HG03558 (cell line): ENCODE measurements around the gene TSC22D4.
"Not testable (repeated sequence)": the region's sequence is repeated elsewhere in the genome, so short reads cannot be mapped to it uniquely, and the experiment has no call there.

Source experiments
- ATAC-seq: cut with Tn5 transposase; IDR thresholded peaks from one replicate; pipeline ENCODE4 v1.9.1; 2021; ENCODE audit warnings: moderate number of reproducible peaks; ENCODE audit not compliant: unreplicated experiment; ENCODE audit errors: extremely low read depth

The TSC22D4 gene

DNA sequence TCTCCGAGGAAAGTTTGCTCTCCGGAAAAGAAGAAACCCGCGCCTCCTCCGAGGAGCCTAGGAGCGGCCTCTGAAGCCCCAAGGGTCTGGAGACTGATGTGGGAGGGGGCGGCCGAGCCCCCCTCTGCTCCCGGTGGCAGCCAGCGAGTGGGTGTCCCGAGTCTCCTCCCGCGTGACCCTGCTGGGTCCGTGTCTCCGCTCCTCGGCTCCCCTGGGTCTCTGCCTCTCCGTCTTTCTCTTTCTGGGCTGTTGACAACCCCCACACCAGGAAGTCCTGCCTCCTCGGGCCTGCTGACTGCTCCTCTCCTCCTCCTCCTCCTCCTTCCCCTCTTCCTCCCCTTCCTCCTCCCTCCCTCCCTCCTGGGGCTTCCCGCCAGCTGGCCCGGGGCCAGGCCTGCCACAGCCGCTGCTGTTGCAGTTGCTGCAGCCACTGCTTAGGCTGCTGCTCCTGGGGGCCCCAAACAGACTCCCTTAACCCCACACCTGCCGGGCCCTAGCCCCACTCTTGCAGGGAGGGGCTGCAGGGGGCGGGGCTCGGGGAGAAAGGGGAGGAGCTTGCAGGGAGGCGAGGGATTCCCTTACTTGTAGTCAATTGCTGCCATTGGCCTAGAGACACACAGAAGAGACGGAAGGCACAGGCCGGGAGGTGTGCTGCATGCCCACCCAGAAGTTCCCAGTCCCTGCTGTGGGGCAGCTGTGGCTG lies at the start of gene TSC22D4:
Gene TSC22D4, minus strand, starts transcription at position 257 of the 703 bp plus-strand sequence. CDS start 1,176 bp downstream, outside the sequence.
- ATAC-seq = no peak

DNA sequence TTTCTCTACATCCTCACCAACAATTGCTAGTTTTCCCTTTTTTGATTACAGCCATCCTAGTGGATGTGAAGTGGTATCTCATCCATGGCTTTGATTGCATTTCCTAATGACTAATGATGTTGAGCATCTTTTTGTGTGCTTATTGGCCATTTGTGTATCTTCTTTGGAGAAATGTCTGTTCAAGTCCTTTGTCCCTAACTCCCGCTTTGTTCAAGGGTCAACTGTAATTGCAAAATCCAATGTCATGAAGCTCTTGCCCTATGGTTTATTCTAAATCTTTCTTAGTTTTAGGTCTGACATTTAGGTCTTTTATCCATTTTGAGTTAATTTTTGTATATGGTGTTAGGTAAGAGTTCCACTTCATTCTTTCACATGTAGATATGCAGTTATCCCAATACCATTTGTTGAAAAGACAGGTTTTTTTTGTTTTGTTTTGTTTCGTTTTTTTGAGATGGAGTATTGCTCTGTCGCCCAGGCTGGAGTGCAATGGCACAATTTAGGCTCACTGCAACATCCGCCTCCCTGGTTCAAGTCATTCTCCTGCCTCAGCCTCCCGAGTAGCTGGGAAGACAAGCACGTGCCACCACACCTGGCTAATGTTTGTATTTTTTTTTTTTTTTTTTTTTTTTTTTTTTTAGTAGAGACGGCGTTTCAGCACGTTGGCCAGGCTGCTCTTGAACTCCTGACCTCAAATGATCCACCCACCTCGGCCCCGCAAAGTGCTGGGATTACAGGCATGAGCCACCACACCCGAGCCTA lies 49.3 kb upstream of the TSC22D4 start:
- ATAC-seq = not testable (repeated sequence)

DNA sequence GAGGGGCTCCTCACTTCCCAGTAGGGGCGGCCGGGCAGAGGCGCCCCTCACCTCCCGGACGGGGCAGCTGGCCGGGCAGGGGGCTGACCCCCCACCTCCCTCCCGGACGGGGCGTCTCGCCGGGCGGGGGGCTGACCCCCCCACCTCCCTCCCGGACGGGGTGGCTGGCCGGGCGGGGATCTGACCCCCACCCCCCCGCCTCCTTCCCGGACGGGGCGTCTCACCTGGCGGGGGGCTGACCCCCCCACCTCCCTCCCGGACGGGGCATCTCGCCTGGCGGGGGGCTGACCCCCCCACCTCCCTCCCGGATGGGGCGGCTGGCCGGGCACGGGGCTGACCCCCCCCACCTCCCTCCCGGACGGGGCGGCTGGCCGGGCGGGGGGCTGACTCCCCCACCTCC lies 44.2 kb upstream of the TSC22D4 start:
- not testable (repeated sequence) for ATAC-seq

DNA sequence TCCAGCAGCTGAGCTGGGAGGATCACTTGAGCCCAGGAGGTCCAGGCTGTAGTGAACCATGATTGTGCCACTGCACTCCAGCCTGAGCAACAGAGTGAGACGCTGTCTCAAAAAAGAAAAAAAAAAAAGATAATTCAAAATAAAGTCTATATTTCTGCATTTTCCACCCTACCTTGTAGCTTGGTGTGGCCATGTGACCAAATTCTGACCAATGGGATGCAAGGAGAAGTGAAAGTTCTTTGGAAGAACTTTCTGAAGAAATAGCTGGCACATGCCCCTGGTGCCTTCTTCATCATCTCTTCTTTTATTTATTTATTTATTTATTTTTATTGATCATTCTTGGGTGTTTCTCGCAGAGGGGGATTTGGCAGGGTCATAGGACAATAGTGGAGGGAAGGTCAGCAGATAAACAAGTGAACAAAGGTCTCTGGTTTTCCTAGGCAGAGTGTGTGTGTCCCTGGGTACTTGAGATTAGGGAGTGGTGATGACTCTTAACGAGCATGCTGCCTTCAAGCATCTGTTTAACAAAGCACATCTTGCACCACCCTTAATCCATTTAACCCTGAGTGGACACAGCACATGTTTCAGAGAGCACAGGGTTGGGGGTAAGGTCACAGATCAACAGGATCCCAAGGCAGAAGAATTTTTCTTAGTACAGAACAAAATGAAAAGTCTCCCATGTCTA lies 43.0 kb upstream of the TSC22D4 start:
- ATAC-seq = not testable (repeated sequence)

- no peak for ATAC-seq
These were observed 42.1 kb upstream of the TSC22D4 start for GRCh38 chr7:100521076-100521475.

GRCh38 chr7:100520138-100520537 lies 41.1 kb upstream of the TSC22D4 start:
- no peak for ATAC-seq

DNA sequence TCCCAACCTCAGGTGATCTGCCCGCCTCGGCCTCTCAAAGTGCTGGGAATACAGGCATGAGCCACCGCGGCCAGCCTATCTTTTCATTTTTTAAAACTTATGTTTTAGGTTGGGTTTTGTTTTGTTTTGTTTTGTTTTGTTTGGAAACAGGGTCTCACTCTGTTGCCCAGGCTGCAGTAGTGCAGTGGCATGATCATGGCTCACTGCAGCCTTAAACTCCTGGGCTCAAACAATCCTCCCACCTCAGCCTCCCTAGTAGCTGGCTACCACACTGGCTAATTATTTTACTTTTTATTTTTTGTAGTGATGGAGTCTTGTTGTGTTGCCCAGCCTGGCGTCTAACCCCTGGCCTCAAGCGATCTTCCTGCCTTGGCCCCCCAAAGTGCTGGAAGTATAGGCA lies 40.6 kb upstream of the TSC22D4 start:
- no peak for ATAC-seq

GRCh38 chr7:100517305-100517704 lies 38.3 kb upstream of the TSC22D4 start:
- no peak for ATAC-seq

DNA sequence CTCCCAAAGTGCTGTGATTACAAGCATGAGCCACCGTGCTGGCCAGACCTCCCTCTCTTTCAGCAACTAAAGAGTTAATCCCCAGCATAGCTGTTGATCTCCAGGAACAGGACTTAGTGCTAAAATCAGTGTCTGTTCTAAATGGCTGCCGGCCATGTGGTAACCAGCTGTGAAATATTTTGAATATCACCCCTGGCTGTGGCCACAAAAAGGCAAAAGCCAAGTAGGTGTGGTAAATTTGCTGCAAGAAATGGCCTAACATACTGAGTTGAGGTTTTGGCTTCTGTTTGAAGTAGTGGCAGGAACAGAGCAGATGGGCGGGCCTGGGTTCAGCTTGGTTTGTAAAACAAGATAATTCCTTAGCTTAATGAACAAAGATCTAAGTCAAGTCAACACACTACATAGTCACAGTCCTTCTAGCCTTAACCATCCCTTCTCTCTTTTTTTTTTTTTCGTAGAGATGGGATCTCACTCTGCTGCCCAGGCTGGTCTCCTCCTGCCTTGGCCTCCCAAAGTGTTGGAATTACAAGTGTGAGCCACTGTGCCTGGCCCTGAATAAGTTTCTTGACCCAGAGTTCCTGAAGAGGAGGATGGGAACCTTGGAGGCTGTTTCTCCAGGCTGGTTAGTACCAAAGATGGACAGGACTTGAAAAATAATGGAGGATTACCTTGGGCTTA lies 37.3 kb upstream of the TSC22D4 start:
- no peak for ATAC-seq

DNA sequence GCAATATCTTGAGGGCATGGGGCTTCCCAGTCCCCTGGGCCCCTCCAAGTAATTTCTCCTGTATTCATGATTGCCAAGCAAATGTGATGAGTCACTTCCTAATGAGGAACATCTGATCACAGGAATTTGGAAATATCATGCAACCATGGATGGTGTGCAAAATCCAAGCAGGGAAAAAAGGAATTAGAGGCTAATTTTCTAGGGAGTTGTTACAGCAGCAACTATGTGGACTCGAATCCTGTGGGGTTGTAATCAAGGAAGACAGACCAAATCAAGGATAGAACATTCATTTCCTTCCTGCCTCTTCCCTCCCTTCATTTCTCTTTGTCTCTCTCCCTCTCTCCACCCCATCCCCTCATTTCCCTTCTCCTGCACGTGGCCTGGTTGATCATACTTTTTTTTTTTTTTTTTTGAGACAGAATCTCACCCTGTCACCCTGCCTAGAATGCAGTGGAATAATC lies 36.1 kb upstream of the TSC22D4 start:
- no peak for ATAC-seq

DNA sequence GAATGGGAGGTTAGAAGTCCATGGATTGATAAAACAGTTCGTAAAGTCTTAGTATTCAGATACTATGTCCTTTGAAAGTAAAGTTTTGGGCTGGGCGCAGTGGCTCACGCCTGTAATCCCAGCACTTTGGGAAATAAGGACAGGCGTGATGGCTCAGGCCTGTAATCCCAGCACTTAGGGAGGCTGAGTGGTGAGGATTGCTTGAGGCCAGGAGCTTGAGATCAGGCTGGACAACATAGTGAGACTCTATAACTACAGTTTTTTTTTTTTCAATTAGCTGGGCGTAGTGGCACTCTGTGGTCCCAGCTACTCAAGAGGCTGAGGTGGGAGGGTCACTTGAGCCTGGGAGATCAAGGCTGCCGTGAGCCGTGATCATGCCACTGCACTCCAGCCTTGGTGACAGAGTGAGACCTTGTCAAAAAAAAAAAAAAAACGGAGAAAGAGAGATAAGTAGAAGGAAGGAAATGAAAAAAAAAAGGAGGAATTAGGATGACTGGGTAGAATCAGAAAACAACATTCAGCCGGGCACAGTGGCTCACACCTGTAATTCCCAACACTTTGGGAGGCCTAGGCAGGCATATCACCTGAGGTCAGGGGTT lies 34.3 kb upstream of the TSC22D4 start:
- ATAC-seq = no peak

- ATAC-seq = no peak
These were observed 31.6 kb upstream of the TSC22D4 start for GRCh38 chr7:100510437-100511239.

GRCh38 chr7:100509231-100509630 lies 30.2 kb upstream of the TSC22D4 start:
- no peak for ATAC-seq

GRCh38 chr7:100506356-100506923 lies 27.4 kb upstream of the TSC22D4 start:
- ATAC-seq = no peak

DNA sequence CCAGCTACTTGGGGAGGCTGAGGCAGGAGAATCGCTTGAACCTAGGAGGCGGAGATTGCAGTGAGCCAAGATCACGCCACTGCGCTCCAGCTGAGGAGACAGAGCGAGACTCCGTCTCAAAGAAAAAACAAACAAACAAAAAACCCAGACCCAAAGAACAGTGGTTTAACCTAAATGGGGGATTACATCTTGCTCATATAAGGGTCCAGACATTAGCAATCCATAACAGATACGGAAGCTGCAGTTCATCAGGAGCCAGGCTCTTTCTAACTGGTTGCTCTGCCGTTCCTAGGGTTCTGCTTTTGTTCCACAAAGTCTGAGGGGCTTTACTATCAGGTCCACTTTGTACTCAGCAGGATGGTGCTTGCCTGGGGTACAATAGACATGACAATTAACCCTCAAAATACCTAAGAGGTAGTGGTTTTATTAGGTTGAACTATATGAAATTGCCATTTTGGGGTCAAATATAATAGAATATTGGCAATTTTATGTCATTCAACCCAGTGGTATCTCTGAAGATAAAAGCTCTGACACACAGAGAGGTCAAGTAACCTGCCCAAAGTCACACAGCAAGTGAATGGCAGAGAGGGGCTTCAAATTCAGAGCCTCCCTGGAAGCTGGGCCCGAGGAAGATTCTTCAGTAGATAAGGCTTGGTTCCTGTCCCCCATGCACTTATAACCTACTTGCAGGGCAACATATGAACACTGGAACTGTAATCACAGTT lies 26.0 kb upstream of the TSC22D4 start:
- ATAC-seq = no peak

DNA sequence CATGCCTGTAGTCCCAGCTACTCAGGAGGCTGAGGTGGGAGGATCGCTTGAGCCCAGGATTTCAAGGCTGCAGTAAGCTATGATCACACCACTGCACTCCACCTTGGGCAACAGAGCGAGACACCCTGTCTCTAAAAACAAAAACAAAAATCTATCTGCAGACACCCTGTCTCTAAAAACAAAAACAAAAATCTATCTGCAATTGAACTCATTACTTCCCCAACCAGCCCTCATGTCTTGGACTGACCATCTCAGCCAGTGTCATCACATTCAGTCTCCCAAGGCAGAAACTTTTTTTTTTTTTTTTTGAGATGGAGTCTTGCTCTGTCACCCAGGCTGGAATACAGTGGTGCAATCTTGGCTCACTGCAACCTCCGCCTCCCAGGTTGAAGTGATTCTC lies 25.0 kb upstream of the TSC22D4 start:
- ATAC-seq = not testable (repeated sequence)

DNA sequence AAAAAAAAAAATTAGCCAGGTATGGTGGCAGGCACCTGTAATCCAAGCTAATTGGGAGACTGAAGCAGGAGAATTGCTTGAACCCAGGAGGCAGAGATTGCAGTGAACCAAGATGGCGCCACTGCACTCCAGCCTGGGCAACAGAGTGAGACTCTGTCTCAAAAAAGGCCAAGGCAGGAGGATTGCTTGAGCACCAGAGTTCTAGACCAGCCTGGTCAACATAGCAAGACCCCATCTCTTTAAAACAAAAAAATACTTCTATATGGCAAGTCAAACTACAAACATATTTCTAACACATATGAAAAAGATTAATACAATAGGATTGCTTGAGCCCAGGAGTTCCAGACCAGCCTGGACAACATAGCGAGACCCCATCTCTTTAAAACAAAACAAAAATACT lies 21.7 kb upstream of the TSC22D4 start:
- not testable (repeated sequence) for ATAC-seq

DNA sequence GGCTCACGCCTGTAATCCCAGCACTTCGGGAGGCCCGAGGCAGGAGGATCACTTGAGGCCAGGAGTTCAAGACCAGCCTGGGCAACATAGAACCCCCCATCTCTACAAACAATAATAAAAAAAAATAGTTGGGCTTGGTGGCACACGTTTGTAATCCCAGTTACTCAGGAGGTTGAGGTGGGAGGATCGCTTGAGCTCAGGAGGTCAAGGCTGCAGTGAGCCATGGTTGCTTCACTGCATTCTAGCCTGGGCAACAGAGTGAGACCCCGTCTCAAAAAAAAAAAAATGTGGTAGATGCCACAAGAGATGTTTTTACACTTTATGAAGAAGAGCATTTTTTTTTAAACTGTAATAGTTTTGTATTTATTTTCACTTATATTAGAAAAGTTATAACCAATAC lies 17.5 kb upstream of the TSC22D4 start:
- no peak for ATAC-seq
